Measurements from ENCODE around the gene RNF13.

The RNF13 gene

DNA sequence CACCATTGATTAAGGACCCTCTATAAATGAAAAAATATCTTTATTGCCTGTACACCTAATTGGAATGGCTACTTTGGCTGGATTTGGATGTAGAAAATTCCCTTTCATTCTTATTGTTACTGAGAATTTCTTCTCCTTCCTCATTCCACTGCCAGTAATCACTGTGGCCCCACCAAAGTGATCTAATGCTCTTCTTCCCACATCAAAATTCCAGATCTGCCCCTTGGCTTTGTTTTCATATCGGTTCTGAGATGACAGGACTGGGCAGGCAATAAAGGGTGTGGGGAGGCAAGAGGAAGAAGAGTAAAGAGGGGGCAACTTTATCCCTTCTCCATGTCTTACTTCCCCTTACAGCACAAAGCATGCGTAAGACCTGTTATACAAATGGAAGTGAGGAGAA lies 22.7 kb upstream of the RNF13 start:
- no peak for DNase-seq
- TF ChIP-seq, protein P1, sequence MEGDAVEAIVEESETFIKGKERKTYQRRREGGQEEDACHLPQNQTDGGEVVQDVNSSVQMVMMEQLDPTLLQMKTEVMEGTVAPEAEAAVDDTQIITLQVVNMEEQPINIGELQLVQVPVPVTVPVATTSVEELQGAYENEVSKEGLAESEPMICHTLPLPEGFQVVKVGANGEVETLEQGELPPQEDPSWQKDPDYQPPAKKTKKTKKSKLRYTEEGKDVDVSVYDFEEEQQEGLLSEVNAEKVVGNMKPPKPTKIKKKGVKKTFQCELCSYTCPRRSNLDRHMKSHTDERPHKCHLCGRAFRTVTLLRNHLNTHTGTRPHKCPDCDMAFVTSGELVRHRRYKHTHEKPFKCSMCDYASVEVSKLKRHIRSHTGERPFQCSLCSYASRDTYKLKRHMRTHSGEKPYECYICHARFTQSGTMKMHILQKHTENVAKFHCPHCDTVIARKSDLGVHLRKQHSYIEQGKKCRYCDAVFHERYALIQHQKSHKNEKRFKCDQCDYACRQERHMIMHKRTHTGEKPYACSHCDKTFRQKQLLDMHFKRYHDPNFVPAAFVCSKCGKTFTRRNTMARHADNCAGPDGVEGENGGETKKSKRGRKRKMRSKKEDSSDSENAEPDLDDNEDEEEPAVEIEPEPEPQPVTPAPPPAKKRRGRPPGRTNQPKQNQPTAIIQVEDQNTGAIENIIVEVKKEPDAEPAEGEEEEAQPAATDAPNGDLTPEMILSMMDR (IDR thresholded peaks at IDR 0.05; ENCODE audit: low read depth, low read length), result no peak

GRCh38 chr3:149790698-149791097 lies 22.3 kb upstream of the RNF13 start:
- no peaks in the 10 kb centered on the region for H3K9me3 ChIP-seq (ENCODE audit: severe bottlenecking)
- no peaks in the 10 kb centered on the region for H3K36me3 ChIP-seq
- TF ChIP-seq, protein P1 (IDR thresholded peaks at IDR 0.05; ENCODE audit: low read depth, low read length), result no peak
- DNase-seq, result no peak
- H3K4me3 ChIP-seq (ENCODE audit: low read depth, low read length), result no peak overlapping the region
- H3K27me3 ChIP-seq (ENCODE audit: insufficient read depth, low read depth, severe bottlenecking), result no peaks in the 10 kb centered on the region
- H3K27ac ChIP-seq, result no peak overlapping the region

More for the DNA sequence above, 22.7 kb upstream of the RNF13 start:
- Histone ChIP-seq H3K27ac (no peak overlapping the region), H3K36me3 (no peaks in the 10 kb centered on the region), H3K4me3 (ENCODE audit: low read depth, low read length) (no peak overlapping the region), H3K9me3 (ENCODE audit: severe bottlenecking) (no peaks in the 10 kb centered on the region), H3K27me3 (ENCODE audit: insufficient read depth, low read depth, severe bottlenecking) (no peaks in the 10 kb centered on the region)

GRCh38 chr3:149792452-149793270 lies 20.4 kb upstream of the RNF13 start, which contains the start of gene ANKUB1:
ANKUB1 (minus strand) TSS chr3:149792554; CDS start chr3:149792366, 188 bp downstream.
- Histone ChIP-seq H3K9me3 (ENCODE audit: severe bottlenecking) (no peaks in the 10 kb centered on the region), H3K4me3 (ENCODE audit: low read depth, low read length) (no peak within 1 kb of the TSS), H3K27ac (no peak within 1 kb of the TSS), H3K27me3 (ENCODE audit: insufficient read depth, low read depth, severe bottlenecking) (no peaks in the 10 kb centered on the region), H3K36me3 (no peaks in the 10 kb centered on the region)
- DNase-seq, result no peak
- TF ChIP-seq, protein P1 (IDR thresholded peaks at IDR 0.05; ENCODE audit: low read depth, low read length), result no peak

GRCh38 chr3:149796026-149796425 lies 17.0 kb upstream of the RNF13 start:
- Histone ChIP-seq H3K4me3 (ENCODE audit: low read depth, low read length) (no peak overlapping the region), H3K27ac (no peak overlapping the region), H3K36me3 (no peaks in the 10 kb centered on the region), H3K27me3 (ENCODE audit: insufficient read depth, low read depth, severe bottlenecking) (no peaks in the 10 kb centered on the region), H3K9me3 (ENCODE audit: severe bottlenecking) (no peaks in the 10 kb centered on the region)
- no peak for DNase-seq
- TF ChIP-seq, protein P1 (IDR thresholded peaks at IDR 0.05; ENCODE audit: low read depth, low read length), result no peak

GRCh38 chr3:149800693-149801092 lies 12.3 kb upstream of the RNF13 start:
- no peaks in the 10 kb centered on the region for H3K27me3 ChIP-seq (ENCODE audit: insufficient read depth, low read depth, severe bottlenecking)
- no peaks in the 10 kb centered on the region for H3K9me3 ChIP-seq (ENCODE audit: severe bottlenecking)
- no peak overlapping the region for H3K4me3 ChIP-seq (ENCODE audit: low read depth, low read length)
- H3K27ac ChIP-seq, result no peak overlapping the region
- no peaks in the 10 kb centered on the region for H3K36me3 ChIP-seq
- no peak for DNase-seq
- TF ChIP-seq, protein P1 (IDR thresholded peaks at IDR 0.05; ENCODE audit: low read depth, low read length), result no peak
